ENCODE data around the gene KCNQ2. TPM values are rescaled to one million over a fixed set of nuclear protein-coding genes. Genes with fewer than 3 reads are reported as not detected.

The KCNQ2 gene
- polyA plus RNA-seq, 1 donor: 5.2 TPM

- peak in 1 of 2 donors; percentile 39 for DNase-seq
- H3K27ac ChIP-seq (ENCODE audit: low read length): no peak overlapping the region
- no peaks in the 10 kb centered on the region for H3K4me1 ChIP-seq (ENCODE audit: control insufficient read depth, insufficient read depth, low read length)
- H3K36me3 ChIP-seq (ENCODE audit: control insufficient read depth, insufficient read depth, low read length): no peaks in the 10 kb centered on the region
- peaks cover 17% of the 10 kb centered on the region for H3K9me3 ChIP-seq (ENCODE audit: control insufficient read depth, low read depth, low read length)
- peaks cover 49% of the 10 kb centered on the region for H3K27me3 ChIP-seq (ENCODE audit: control insufficient read depth, insufficient read depth, low read length)
- no peak overlapping the region for H3K4me3 ChIP-seq (ENCODE audit: low read length)
- WGBS (ENCODE audit: insufficient coverage, low lambda C conversion rate): no CpG with 5 or more reads among the region's 48 CpGs
These were observed 23.5 kb upstream of the KCNQ2 start for GRCh38 chr20:63495741-63496595.

DNA sequence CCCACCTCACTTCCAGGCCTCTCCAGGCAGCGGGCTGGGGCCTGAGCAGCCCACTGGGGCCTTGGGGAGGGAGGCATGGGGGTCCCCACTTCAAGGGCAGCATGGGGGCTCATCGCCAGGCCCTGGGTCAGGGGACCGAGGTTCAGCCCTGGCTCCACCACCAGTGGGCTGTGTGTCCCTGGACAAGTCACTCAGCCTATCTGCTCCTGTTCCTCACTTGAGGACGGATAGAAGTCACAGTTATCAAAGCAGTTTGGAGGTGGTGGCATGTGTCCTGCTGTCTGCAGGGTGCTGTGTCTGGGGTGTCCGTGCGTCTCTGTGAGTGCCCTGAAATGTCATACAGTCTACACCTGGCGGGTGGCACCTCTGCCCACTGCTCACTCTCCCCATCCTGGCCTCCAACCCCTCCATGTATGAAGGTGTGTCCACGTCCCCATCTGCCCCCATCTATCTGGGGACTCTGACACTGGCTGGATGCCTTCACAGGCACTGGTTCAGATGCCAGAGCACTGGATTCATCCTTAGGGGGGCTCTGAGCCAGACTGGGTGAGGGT is 22.8 kb upstream of the KCNQ2 start:
- no peaks in the 10 kb centered on the region for H3K4me1 ChIP-seq (ENCODE audit: control insufficient read depth, insufficient read depth, low read length)
- DNase-seq: no peak
- no peak overlapping the region for H3K4me3 ChIP-seq (ENCODE audit: low read length)
- no peaks in the 10 kb centered on the region for H3K36me3 ChIP-seq (ENCODE audit: control insufficient read depth, insufficient read depth, low read length)
- no CpG with 5 or more reads among the region's 8 CpGs for WGBS (ENCODE audit: insufficient coverage, low lambda C conversion rate)
- H3K9me3 ChIP-seq (ENCODE audit: control insufficient read depth, low read depth, low read length): peaks cover 17% of the 10 kb centered on the region
- peaks cover 47% of the 10 kb centered on the region for H3K27me3 ChIP-seq (ENCODE audit: control insufficient read depth, insufficient read depth, low read length)
- no peak overlapping the region for H3K27ac ChIP-seq (ENCODE audit: low read length)

- Histone ChIP-seq H3K4me1 (ENCODE audit: control insufficient read depth, insufficient read depth, low read length) (no peaks in the 10 kb centered on the region), H3K27me3 (ENCODE audit: control insufficient read depth, insufficient read depth, low read length) (peaks cover 40% of the 10 kb centered on the region), H3K36me3 (ENCODE audit: control insufficient read depth, insufficient read depth, low read length) (no peaks in the 10 kb centered on the region), H3K4me3 (ENCODE audit: low read length) (no peak overlapping the region), H3K27ac (ENCODE audit: low read length) (no peak overlapping the region), H3K9me3 (ENCODE audit: control insufficient read depth, low read depth, low read length) (peaks cover 15% of the 10 kb centered on the region)
- no peak for DNase-seq
- WGBS (ENCODE audit: insufficient coverage, low lambda C conversion rate): no CpG with 5 or more reads among the region's 51 CpGs
These were observed 22.1 kb upstream of the KCNQ2 start for GRCh38 chr20:63494420-63495166.

- no peaks in the 10 kb centered on the region for H3K4me1 ChIP-seq (ENCODE audit: control insufficient read depth, insufficient read depth, low read length)
- H3K9me3 ChIP-seq (ENCODE audit: control insufficient read depth, low read depth, low read length): peaks cover 12% of the 10 kb centered on the region
- WGBS (ENCODE audit: insufficient coverage, low lambda C conversion rate): no CpG with 5 or more reads among the region's 7 CpGs
- H3K36me3 ChIP-seq (ENCODE audit: control insufficient read depth, insufficient read depth, low read length): no peaks in the 10 kb centered on the region
- H3K4me3 ChIP-seq (ENCODE audit: low read length): no peak overlapping the region
- no peak for DNase-seq
- H3K27me3 ChIP-seq (ENCODE audit: control insufficient read depth, insufficient read depth, low read length): peaks cover 39% of the 10 kb centered on the region
- no peak overlapping the region for H3K27ac ChIP-seq (ENCODE audit: low read length)
These were observed 21.6 kb upstream of the KCNQ2 start for GRCh38 chr20:63494084-63494419.

- Histone ChIP-seq H3K36me3 (ENCODE audit: control insufficient read depth, insufficient read depth, low read length) (no peaks in the 10 kb centered on the region), H3K9me3 (ENCODE audit: control insufficient read depth, low read depth, low read length) (peaks cover 12% of the 10 kb centered on the region), H3K4me3 (ENCODE audit: low read length) (no peak overlapping the region), H3K4me1 (ENCODE audit: control insufficient read depth, insufficient read depth, low read length) (no peaks in the 10 kb centered on the region), H3K27me3 (ENCODE audit: control insufficient read depth, insufficient read depth, low read length) (peaks cover 41% of the 10 kb centered on the region), H3K27ac (ENCODE audit: low read length) (no peak overlapping the region)
- DNase-seq: no peak
- WGBS (ENCODE audit: insufficient coverage, low lambda C conversion rate): no CpG with 5 or more reads among the region's 13 CpGs
These were observed 21.1 kb upstream of the KCNQ2 start for GRCh38 chr20:63493563-63494020.

- Histone ChIP-seq H3K4me1 (ENCODE audit: control insufficient read depth, insufficient read depth, low read length) (no peaks in the 10 kb centered on the region), H3K27me3 (ENCODE audit: control insufficient read depth, insufficient read depth, low read length) (peaks cover 36% of the 10 kb centered on the region), H3K4me3 (ENCODE audit: low read length) (no peak overlapping the region), H3K27ac (ENCODE audit: low read length) (no peak overlapping the region), H3K36me3 (ENCODE audit: control insufficient read depth, insufficient read depth, low read length) (no peaks in the 10 kb centered on the region), H3K9me3 (ENCODE audit: control insufficient read depth, low read depth, low read length) (peaks cover 8% of the 10 kb centered on the region)
- no peak for DNase-seq
- no CpG with 5 or more reads among the region's 14 CpGs for WGBS (ENCODE audit: insufficient coverage, low lambda C conversion rate)
These were observed 20.5 kb upstream of the KCNQ2 start for GRCh38 chr20:63492982-63493381.

DNA sequence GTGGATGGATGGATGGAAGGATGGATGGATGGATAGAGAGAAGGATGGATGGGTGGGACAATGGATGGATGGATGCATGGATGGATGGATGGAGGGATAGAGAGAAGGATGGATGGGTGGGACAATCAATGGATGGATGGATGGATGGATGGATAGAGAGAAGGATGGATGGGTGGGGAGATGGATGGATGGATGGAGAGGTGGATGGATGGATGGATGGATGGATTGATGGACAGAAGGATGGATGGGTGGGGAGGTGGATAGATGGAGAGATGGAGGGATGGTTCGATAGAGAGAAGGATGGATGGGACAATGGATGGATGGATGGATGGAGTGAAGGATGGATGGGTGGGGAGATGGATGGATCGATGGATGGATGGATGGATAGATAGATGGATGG is 20.1 kb upstream of the KCNQ2 start:
- H3K36me3 ChIP-seq (ENCODE audit: control insufficient read depth, insufficient read depth, low read length): no peaks in the 10 kb centered on the region
- peaks cover 8% of the 10 kb centered on the region for H3K9me3 ChIP-seq (ENCODE audit: control insufficient read depth, low read depth, low read length)
- H3K4me1 ChIP-seq (ENCODE audit: control insufficient read depth, insufficient read depth, low read length): no peaks in the 10 kb centered on the region
- 71% methylated on average over 1 of the region's 2 CpGs for WGBS (ENCODE audit: insufficient coverage, low lambda C conversion rate)
- no peak overlapping the region for H3K27ac ChIP-seq (ENCODE audit: low read length)
- DNase-seq: no peak
- no peak overlapping the region for H3K4me3 ChIP-seq (ENCODE audit: low read length)
- H3K27me3 ChIP-seq (ENCODE audit: control insufficient read depth, insufficient read depth, low read length): peaks cover 36% of the 10 kb centered on the region

GRCh38 chr20:63491635-63492230 is 19.3 kb upstream of the KCNQ2 start:
- WGBS (ENCODE audit: insufficient coverage, low lambda C conversion rate): 75% methylated on average over 4 of the region's 4 CpGs
- DNase-seq: no peak
- Histone ChIP-seq H3K27me3 (ENCODE audit: control insufficient read depth, insufficient read depth, low read length) (peaks cover 33% of the 10 kb centered on the region), H3K36me3 (ENCODE audit: control insufficient read depth, insufficient read depth, low read length) (no peaks in the 10 kb centered on the region), H3K4me1 (ENCODE audit: control insufficient read depth, insufficient read depth, low read length) (no peaks in the 10 kb centered on the region), H3K4me3 (ENCODE audit: low read length) (no peak overlapping the region), H3K27ac (ENCODE audit: low read length) (no peak overlapping the region), H3K9me3 (ENCODE audit: control insufficient read depth, low read depth, low read length) (peaks cover 9% of the 10 kb centered on the region)

GRCh38 chr20:63491078-63491477 is 18.6 kb upstream of the KCNQ2 start:
- Histone ChIP-seq H3K4me1 (ENCODE audit: control insufficient read depth, insufficient read depth, low read length) (no peaks in the 10 kb centered on the region), H3K9me3 (ENCODE audit: control insufficient read depth, low read depth, low read length) (peaks cover 14% of the 10 kb centered on the region), H3K27ac (ENCODE audit: low read length) (no peak overlapping the region), H3K27me3 (ENCODE audit: control insufficient read depth, insufficient read depth, low read length) (peaks cover 28% of the 10 kb centered on the region), H3K36me3 (ENCODE audit: control insufficient read depth, insufficient read depth, low read length) (no peaks in the 10 kb centered on the region), H3K4me3 (ENCODE audit: low read length) (no peak overlapping the region)
- DNase-seq: no peak
- WGBS (ENCODE audit: insufficient coverage, low lambda C conversion rate): no CpG with 5 or more reads among the region's 4 CpGs

DNA sequence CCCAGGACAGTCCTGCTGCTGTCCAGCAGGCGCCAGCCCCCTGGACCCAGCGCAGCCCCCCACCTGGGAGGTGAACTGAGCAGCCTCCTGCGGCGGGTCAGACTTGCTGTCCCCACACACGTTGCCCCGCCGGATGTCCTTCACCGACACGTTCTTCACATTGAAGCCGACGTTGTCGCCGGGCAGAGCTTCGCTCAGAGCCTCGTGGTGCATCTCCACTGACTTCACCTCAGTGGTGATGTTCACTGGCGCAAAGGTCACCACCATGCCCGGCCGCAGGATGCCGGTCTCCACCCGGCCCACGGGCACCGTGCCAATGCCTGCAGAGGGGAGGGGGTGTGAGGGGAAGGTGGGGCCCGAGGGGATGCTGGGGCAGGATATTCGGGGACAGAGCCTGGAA is 18.0 kb upstream of the KCNQ2 start:
- H3K9me3 ChIP-seq (ENCODE audit: control insufficient read depth, low read depth, low read length): peaks cover 14% of the 10 kb centered on the region
- H3K27me3 ChIP-seq (ENCODE audit: control insufficient read depth, insufficient read depth, low read length): peaks cover 28% of the 10 kb centered on the region
- no peak for DNase-seq
- WGBS (ENCODE audit: insufficient coverage, low lambda C conversion rate): no CpG with 5 or more reads among the region's 24 CpGs
- H3K27ac ChIP-seq (ENCODE audit: low read length): no peak overlapping the region
- no peak overlapping the region for H3K4me3 ChIP-seq (ENCODE audit: low read length)
- H3K4me1 ChIP-seq (ENCODE audit: control insufficient read depth, insufficient read depth, low read length): no peaks in the 10 kb centered on the region
- no peaks in the 10 kb centered on the region for H3K36me3 ChIP-seq (ENCODE audit: control insufficient read depth, insufficient read depth, low read length)

Data from large intestine (tissue), 3 donors.